ENCODE results near the gene GAB2. TPM values are rescaled to one million over a fixed set of nuclear protein-coding genes. Genes with fewer than 3 reads are reported as not detected.

The GAB2 gene
- total and polyA plus RNA-seq, 2 of the 13 experiments (the other 11 are each of a cell fraction or from before 2014, with no cell fraction given) = 4.1 to 8.6 TPM

GRCh38 chr11:78170874-78171549, 246.6 kb downstream of the GAB2 start (continued):
- TF ChIP-seq ZNF639 (CRISPR knock-in tag; conservative IDR thresholded peaks at IDR 0.05) (no peak), ZFY (CRISPR knock-in tag; IDR thresholded peaks at IDR 0.05) (no peak), SAP130 (CRISPR knock-in tag; IDR thresholded peaks at IDR 0.05; ENCODE audit: low read depth) (peak; percentile 42; the same call in 1 of the 2 replicates), IRF2 (CRISPR knock-in tag; IDR thresholded peaks at IDR 0.05) (peak; percentile 49; the same call in 1 of the 2 replicates), JUN (CRISPR knock-in tag; IDR thresholded peaks at IDR 0.05) (no peak), ZFP36 (IDR thresholded peaks at IDR 0.05; ENCODE audit: borderline replicate concordance, low read depth, low read length, partially characterized antibody) (no peak), ZNF776 (CRISPR knock-in tag; IDR thresholded peaks at IDR 0.05) (no peak), ZNF800 (CRISPR knock-in tag; IDR thresholded peaks at IDR 0.05) (no peak), NFE2L1 (CRISPR knock-in tag; IDR thresholded peaks at IDR 0.05; ENCODE audit: borderline replicate concordance) (no peak), ZNF747 (CRISPR knock-in tag; IDR thresholded peaks at IDR 0.05; ENCODE audit: borderline replicate concordance) (no peak), EHMT2 (IDR thresholded peaks at IDR 0.05; ENCODE audit: borderline replicate concordance, low read depth, low read length) (no peak), THAP9 (CRISPR knock-in tag; IDR thresholded peaks at IDR 0.05; ENCODE audit: borderline replicate concordance) (no peak), ZBTB49 (CRISPR knock-in tag; IDR thresholded peaks at IDR 0.05; ENCODE audit: borderline replicate concordance) (no peak), ZFP62 (CRISPR knock-in tag; IDR thresholded peaks at IDR 0.05) (no peak), ZNF362 (CRISPR knock-in tag; IDR thresholded peaks at IDR 0.05; ENCODE audit: borderline replicate concordance) (no peak), ZNF232 (CRISPR knock-in tag; IDR thresholded peaks at IDR 0.05; ENCODE audit: borderline replicate concordance) (no peak), NONO (IDR thresholded peaks at IDR 0.05) (no peak), NONO (CRISPR knock-in tag; conservative IDR thresholded peaks at IDR 0.05) (peak; percentile 49; the same call in 1 of the 2 replicates), RAD21 (CRISPR knock-in tag; IDR thresholded peaks at IDR 0.05) (no peak)
